Stomach smooth muscle (tissue), 2 donors: ENCODE measurements around the gene LRP8.
"Not testable (repeated sequence)": the region's sequence is repeated elsewhere in the genome, so short reads cannot be mapped to it uniquely, and the experiment has no call there.

Experiments
- H3K27ac ChIP-seq: one replicate; pipeline ENCODE4 v1.7.0; 2013; ENCODE audit warnings: mild to moderate bottlenecking, low read length, inconsistent platforms
- H3K27me3 ChIP-seq, 2 donors: one replicate each; pipeline ENCODE4 v1.7.0; 2013; ENCODE audit warnings: low read length in 2 of 2; ENCODE audit not compliant: insufficient read depth in 2 of 2, control insufficient read depth in 1 of 2
- H3K36me3 ChIP-seq, 2 donors: one replicate each; pipeline ENCODE4 v1.7.0; 2013; ENCODE audit warnings: low read length in 2 of 2; ENCODE audit not compliant: control insufficient read depth in 2 of 2, insufficient read depth in 2 of 2
- H3K4me1 ChIP-seq: one replicate; pipeline ENCODE4 v1.7.0; 2013; ENCODE audit warnings: low read length; ENCODE audit not compliant: control insufficient read depth, insufficient read depth
- H3K4me3 ChIP-seq, 2 donors: one replicate each; pipeline ENCODE4 v1.7.0; 2013; ENCODE audit warnings: low read length in 2 of 2
- H3K9ac ChIP-seq, 2 donors: one replicate each; pipeline ENCODE4 v1.7.0; 2013; ENCODE audit warnings: low read length in 2 of 2, mild to moderate bottlenecking in 1 of 2
- H3K9me3 ChIP-seq, 2 donors: one replicate each; pipeline ENCODE4 v1.7.0; 2013; ENCODE audit warnings: low read length in 2 of 2; ENCODE audit not compliant: control insufficient read depth in 2 of 2
- donor health status: healthy.
- donor health status: Pancreatic carcinoma.

LRP8 gene

DNA sequence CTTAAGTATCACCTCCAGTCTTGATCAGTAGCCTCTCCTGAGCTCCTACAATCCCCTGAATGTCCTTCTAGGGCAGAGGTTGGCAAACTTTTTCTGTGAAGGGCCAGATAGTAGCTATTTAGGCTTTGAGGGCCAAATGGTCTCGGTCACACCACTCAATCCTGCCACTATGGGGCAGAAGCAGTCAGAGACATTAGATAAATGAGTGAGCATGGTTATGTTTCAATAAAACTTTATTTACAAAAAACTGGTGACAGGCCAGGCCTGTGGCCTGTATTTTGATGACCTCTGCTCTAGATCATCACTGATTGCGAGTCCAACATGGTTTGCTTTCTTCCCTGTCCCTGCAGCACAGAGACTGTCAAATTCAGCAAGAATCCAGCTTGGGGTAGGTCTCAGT is 36.3 kb downstream of the LRP8 start:
- Histone ChIP-seq H3K9me3 (no peaks in the 10 kb centered on the region), H3K27me3 (no peaks in the 10 kb centered on the region), H3K4me3 (no peak overlapping the region), H3K9ac (no peak overlapping the region), H3K27ac (no peak overlapping the region), H3K4me1 (peaks cover 3% of the 10 kb centered on the region), H3K36me3 (no peaks in the 10 kb centered on the region)

DNA sequence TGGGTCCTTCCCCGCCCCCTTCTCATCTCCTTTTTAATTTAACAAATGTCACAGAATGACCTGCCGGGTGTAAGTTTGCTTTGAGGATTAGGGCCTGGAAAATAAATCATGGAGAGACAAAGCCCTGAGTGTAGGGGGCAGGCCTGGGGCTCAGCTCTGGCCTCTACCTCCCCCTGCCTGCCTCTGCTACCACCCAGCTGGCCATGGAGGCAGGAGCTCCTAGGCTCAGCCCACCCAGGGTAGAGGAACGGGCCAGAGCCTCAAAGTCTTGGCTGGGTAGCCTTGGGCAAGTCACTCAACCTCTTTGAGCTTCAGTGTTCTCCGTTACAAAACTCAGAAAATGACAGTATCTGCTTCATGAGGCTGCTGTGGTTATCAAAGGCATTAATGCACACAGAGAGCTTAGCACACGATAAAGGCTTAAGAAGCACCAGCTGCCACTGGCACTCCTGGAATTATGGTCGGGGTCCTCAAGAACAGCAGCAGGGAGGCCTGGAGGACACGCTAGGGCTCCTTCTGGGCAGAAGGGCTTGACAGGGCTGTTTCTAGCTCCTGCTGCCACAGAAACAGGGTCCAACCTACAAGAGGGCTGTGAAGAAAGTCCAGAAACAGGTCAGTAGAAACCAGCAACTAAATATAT is 39.0 kb downstream of the LRP8 start:
- no peak overlapping the region for H3K27ac ChIP-seq
- H3K9ac ChIP-seq = no peak overlapping the region
- H3K27me3 ChIP-seq = no peaks in the 10 kb centered on the region
- H3K9me3 ChIP-seq = no peaks in the 10 kb centered on the region
- no peaks in the 10 kb centered on the region for H3K36me3 ChIP-seq
- peaks cover 3% of the 10 kb centered on the region for H3K4me1 ChIP-seq
- no peak overlapping the region for H3K4me3 ChIP-seq

DNA sequence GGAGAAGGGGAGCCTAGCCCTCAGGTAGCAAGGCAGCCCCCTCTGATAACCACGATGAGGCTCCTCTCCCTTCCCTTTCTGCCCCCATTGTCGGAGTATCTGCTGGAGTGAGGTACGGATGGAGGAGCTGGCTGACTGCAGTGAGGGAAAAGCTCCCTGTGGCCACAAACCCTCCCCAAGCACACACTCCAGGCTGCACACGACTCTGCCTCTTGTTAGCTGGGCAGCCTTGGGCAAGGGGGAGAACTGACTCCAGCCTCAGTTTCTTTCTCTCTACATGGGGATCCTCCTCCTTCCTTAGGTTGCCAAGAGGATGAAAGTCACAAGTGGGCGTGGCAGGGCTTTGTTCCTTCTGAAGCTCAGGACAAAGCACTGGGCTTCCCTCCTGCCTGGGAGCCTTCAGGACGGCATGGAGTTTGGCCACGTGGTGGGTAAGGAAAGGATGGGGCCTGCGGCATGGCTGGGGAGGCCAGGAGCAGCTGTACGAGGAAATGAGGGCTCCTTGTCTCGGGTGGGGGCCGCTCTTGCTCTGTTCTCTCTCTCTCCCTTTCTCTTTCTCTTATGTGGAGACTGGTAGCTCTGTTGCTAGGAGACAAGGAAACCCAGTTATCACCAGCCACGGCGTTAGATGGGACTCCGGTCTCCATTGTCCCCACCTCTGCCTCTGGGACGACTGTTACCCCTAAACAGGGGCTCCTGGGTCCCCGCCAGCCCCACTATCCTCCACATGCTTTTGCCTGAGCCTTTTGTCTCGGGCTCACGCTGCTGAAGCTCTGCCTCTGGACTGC is 39.7 kb downstream of the LRP8 start:
- H3K4me1 ChIP-seq = peaks cover 3% of the 10 kb centered on the region
- H3K9me3 ChIP-seq = no peaks in the 10 kb centered on the region
- H3K9ac ChIP-seq = no peak overlapping the region
- H3K36me3 ChIP-seq = no peaks in the 10 kb centered on the region
- H3K27ac ChIP-seq = no peak overlapping the region
- no peak overlapping the region for H3K4me3 ChIP-seq
- H3K27me3 ChIP-seq = no peaks in the 10 kb centered on the region

DNA sequence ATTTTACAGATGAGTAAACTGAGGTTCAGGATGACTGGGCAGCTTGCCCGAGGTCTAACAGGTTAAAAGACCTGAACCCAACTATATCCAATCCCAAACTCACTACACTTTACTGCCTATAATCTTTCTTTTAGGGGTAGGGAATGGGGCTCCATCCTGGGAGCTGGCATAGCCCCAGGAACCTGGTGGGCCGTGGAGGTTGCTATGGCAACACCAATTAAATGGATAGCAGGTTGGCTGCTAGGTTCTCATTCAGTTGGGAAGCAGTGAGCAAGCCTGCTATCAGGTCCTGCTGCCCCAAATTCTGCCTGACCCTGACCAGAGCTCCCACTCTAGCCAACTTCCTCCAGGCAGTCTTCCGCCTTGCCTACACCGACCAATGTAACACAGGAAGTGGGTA is 40.9 kb downstream of the LRP8 start:
- H3K9ac ChIP-seq = no peak overlapping the region
- no peaks in the 10 kb centered on the region for H3K27me3 ChIP-seq
- H3K4me1 ChIP-seq = no peaks in the 10 kb centered on the region
- no peak overlapping the region for H3K27ac ChIP-seq
- H3K9me3 ChIP-seq = no peaks in the 10 kb centered on the region
- no peak overlapping the region for H3K4me3 ChIP-seq
- no peaks in the 10 kb centered on the region for H3K36me3 ChIP-seq

DNA sequence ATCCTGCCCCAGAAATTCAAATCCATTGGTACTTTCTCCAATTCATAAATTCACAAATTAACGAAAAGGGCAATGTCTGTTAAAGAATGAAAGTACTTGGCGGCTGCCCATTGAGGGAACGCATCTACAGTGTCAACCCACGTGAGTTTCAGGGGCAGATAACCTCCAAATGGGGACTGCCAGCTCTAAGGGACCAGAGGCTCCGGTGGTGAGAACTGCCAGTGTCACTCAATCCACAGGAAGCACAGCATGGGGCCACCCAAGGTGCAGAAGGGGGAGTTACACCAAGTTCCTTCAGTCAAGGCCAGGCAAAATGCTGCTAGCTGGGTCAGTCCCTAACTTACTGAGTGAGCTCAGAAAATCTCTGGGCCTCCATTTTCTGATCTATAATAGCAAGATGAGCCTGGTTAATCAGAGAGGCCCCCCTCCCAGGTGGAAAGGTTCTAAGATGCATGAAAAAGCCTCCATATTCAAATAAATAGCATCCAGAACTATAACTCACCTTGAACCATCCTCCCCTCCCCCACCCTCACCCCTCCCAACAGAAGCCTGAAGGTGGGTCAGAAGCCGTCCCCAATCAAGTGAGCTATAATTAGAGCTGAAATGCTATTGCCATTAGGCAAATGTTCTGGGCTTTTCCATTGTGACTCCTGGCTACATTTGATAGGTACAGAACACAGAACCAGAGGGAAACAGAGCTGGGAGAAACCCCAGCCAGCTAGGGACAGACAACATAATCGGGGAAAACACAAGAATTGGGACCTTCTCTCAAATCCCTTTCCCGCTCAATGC is 41.7 kb downstream of the LRP8 start:
- no peaks in the 10 kb centered on the region for H3K36me3 ChIP-seq
- no peaks in the 10 kb centered on the region for H3K4me1 ChIP-seq

DNA sequence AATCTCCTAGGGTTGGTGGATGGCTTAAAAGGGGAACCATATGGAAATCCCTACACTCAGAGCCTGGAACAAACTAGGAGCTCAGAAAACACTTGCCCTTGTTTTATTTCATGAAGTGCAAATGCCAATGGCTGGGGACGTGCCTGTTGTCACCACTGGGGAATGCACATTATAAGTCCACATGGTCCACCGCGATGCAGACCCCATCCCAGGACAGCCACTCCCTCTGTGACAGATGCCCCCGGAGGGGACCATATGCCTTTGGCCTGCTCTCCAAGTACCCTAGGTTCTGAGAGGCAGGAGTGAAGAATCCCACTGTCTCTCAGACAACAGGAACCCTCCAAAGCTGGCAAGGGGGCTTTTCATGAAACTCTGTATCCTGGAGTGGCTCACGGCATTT is 42.3 kb downstream of the LRP8 start:
- no peaks in the 10 kb centered on the region for H3K4me1 ChIP-seq

More for the DNA sequence above, 41.7 kb downstream of the LRP8 start:
- Histone ChIP-seq H3K9ac (no peak overlapping the region), H3K27me3 (no peaks in the 10 kb centered on the region), H3K9me3 (no peaks in the 10 kb centered on the region), H3K4me3 (no peak overlapping the region), H3K27ac (no peak overlapping the region)

DNA sequence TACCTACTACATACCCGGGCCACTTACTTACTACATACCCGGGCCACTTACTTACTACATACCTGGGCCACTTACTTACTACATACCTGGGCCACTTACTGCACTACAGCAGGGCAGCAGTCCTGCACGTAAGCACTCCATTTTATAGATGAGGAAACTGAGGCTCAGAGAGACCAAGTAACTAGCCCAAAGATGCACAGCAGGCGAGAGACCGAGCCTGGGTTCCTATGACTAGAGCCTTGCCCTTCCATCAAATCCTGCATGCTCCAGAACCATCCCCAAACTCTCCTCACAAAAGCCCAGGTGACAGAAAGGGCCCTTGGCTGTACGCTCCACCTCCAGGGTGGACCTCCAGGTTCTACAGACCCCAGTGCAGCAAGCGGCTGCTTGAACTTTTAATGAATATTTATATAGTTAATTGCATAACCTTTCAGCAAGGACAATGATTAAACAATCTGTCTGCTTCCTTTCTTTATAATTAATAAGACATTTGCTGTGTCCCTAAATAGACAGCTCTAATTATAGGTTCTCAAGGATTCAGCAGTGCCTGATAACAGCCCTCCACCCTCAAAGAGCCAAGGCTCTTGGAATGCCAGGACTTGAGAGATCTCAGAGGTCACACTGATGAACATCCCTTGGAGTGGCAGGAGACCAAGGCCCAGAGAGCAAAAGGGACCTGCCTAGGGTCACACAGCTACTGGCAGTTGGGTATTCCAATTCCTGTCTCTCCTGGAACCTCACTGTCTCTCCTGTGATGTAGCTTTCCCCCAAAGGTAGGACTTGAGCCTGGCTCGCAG is 43.4 kb downstream of the LRP8 start:
- Histone ChIP-seq H3K9me3 (no peaks in the 10 kb centered on the region), H3K27ac (no peak overlapping the region), H3K4me1 (no peaks in the 10 kb centered on the region), H3K9ac (no peak overlapping the region), H3K27me3 (no peaks in the 10 kb centered on the region), H3K36me3 (no peaks in the 10 kb centered on the region), H3K4me3 (no peak overlapping the region)

More for the DNA sequence above, 42.3 kb downstream of the LRP8 start:
- H3K36me3 ChIP-seq = no peaks in the 10 kb centered on the region
- H3K27ac ChIP-seq = no peak overlapping the region
- no peaks in the 10 kb centered on the region for H3K9me3 ChIP-seq
- no peaks in the 10 kb centered on the region for H3K27me3 ChIP-seq
- H3K4me3 ChIP-seq = no peak overlapping the region
- H3K9ac ChIP-seq = no peak overlapping the region

DNA sequence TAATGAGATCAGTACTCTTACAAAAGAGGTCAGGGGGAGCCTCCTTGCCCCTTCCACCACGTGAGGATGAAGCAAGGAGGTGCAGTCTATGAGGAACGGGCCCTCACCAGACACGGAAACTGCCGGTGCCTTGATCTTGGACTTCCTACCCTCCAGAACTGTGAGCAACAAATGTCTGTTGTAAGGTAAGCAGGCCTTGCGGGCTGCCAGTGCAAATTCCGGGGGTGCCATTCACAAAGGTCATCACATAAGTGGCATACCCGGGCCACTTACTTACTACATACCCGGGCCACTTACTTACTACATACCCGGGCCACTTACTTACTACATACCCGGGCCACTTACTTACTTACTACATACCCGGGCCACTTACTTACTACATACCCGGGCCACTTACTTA is 44.7 kb downstream of the LRP8 start:
- not testable (repeated sequence) for H3K4me3 ChIP-seq

DNA sequence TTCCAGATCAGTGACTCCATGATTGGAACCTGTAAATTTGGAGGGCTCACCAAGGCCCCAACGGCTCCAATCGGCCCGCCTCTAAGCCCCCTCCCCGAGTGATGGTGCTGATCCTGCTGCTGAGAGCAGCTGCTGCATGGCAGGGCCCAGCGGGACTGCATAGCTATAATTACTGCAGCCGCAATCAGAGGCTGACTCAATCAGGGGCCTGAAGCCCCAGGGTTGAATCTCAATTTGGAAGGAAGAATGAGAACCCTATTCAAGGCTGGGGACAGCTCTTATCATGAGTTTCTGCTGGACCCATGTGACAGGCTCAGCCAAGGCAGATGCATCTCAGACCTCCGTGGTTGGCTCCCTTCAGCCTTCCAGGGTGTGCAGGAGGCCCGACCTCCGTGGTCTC is 46.7 kb downstream of the LRP8 start:
- H3K4me1 ChIP-seq = no peaks in the 10 kb centered on the region
- H3K36me3 ChIP-seq = no peaks in the 10 kb centered on the region
- H3K27ac ChIP-seq = no peak overlapping the region
- H3K27me3 ChIP-seq = no peaks in the 10 kb centered on the region
- no peak overlapping the region for H3K4me3 ChIP-seq
- no peaks in the 10 kb centered on the region for H3K9me3 ChIP-seq
- H3K9ac ChIP-seq = no peak overlapping the region

More for the DNA sequence above, 44.7 kb downstream of the LRP8 start:
- H3K9me3 ChIP-seq, H3K36me3 ChIP-seq, H3K9ac ChIP-seq, H3K27me3 ChIP-seq, H3K4me1 ChIP-seq, H3K27ac ChIP-seq: not testable (repeated sequence)

DNA sequence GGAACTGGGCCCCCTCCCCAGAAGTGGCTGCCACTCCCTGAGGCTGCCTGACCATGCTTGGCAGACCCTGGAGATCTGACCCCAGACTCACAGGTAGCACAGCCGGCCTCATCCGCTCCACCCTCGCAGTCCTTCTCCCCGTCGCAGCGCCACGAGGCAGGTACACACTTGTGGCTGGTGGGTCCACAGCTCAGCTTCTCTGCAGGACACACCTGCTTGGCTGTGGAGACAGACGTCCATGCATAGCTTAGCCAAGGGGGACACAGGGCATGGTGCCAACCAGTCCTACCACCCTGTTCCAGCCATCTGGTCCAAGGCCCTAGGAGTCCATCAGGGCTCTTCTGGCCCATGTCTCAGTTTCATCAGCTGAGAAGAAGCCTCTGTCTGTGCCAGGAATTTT is 47.4 kb downstream of the LRP8 start:
- no peaks in the 10 kb centered on the region for H3K36me3 ChIP-seq
- H3K9me3 ChIP-seq = no peaks in the 10 kb centered on the region
- H3K4me3 ChIP-seq = no peak overlapping the region

More for the DNA sequence above, 47.4 kb downstream of the LRP8 start:
- H3K9ac ChIP-seq = no peak overlapping the region
- H3K27me3 ChIP-seq = no peaks in the 10 kb centered on the region
- no peak overlapping the region for H3K27ac ChIP-seq
- H3K4me1 ChIP-seq = no peaks in the 10 kb centered on the region
